Activated B cell treated with CpG ODN at 0.5 μM for 24 hours (primary cell): ENCODE results near the gene SLC52A3. TPM values are rescaled to one million over a fixed set of nuclear protein-coding genes. Genes with fewer than 3 reads are reported as not detected.

Experiments
- ATAC-seq: fragments of 200-7000 bp; cut with Tn5 transposase; one replicate; pipeline ENCODE4 v1.10.0; 2021; ENCODE audit warnings: low read depth, mild to moderate bottlenecking, moderate library complexity
- CTCF ChIA-PET: fragments of 350-600 bp; sonication (Branson Sonifier 250); formaldehyde crosslinking; loops from one replicate; lab custom pipeline; 2021; ENCODE audit warnings: antibody characterized with exemption; lab: Charles Lee
- POLR2A ChIA-PET: fragments of 350-600 bp; sonication (Branson Sonifier 250); formaldehyde crosslinking; loops from one replicate; lab custom pipeline; 2021; ENCODE audit warnings: antibody characterized with exemption; lab: Charles Lee
- DNase-seq: peaks from one replicate; pipeline ENCODE4 v3.0.0; 2022
- H3K27ac Mint-ChIP-seq: one replicate; pipeline ENCODE4 v1.8.0; 2020; ENCODE audit warnings: mixed read lengths
- H3K27me3 Mint-ChIP-seq: one replicate; pipeline ENCODE4 v1.8.0; 2021; ENCODE audit warnings: mixed read lengths
- H3K36me3 Mint-ChIP-seq: one replicate; pipeline ENCODE4 v1.8.0; 2021; ENCODE audit warnings: low read depth, mixed read lengths
- H3K4me1 Mint-ChIP-seq: one replicate; pipeline ENCODE4 v1.8.0; 2021; ENCODE audit warnings: mixed read lengths
- H3K4me3 Mint-ChIP-seq: one replicate; pipeline ENCODE4 v1.8.0; 2020; ENCODE audit warnings: mild to moderate bottlenecking, mixed read lengths
- H3K9me3 Mint-ChIP-seq: one replicate; pipeline ENCODE4 v1.8.0; 2020; ENCODE audit warnings: mixed read lengths
- CTCF ChIP-seq: fragments of 200-600 bp; IDR thresholded peaks from one replicate; pipeline ENCODE4 v1.8.0; 2022; ENCODE audit warnings: antibody characterized with exemption, mild to moderate bottlenecking
- intact Hi-C: fragments of 100-400 bp; cut with micrococcal nuclease; formaldehyde crosslinking; loops from one replicate; pipeline ENCODE4 v1.15.1; 2024
- total RNA-seq: library from RNA; stranded (reverse); gene quantifications from 2 replicates; pipeline ENCODE4 v1.2.3, GENCODE V29; 2022

SLC52A3 gene
- total RNA-seq, 1 donor from 2014 or later, result not detected

GRCh38 chr20:791056-791455 lies 22.8 kb upstream of the SLC52A3 start:
- ChIA-PET CTCF (no interaction called here), POLR2A (interaction anchor here (0.6 kb wide), 1 partner anchor 82 kb away, joined by 7 read pairs; no protein-coding TSS in a partner anchor)
- Mint-ChIP-seq H3K4me1 (no peaks in the 10 kb centered on the region), H3K27me3 (peaks cover 31% of the 10 kb centered on the region), H3K4me3 (no peak overlapping the region), H3K36me3 (no peaks in the 10 kb centered on the region), H3K27ac (no peak overlapping the region), H3K9me3 (peaks cover 7% of the 10 kb centered on the region)
- intact Hi-C loops, result no loop called here
- no peak for ATAC-seq
- DNase-seq, result no peak
- TF ChIP-seq CTCF, result no peak

GRCh38 chr20:787825-788224 lies 19.5 kb upstream of the SLC52A3 start:
- DNase-seq (no peak), ATAC-seq (no peak)
- CTCF ChIA-PET, result no interaction called here
- no peak overlapping the region for H3K4me3 Mint-ChIP-seq
- POLR2A ChIA-PET, result no interaction called here
- peaks cover 25% of the 10 kb centered on the region for H3K27me3 Mint-ChIP-seq
- TF ChIP-seq CTCF, result no peak
- H3K27ac Mint-ChIP-seq, result no peak overlapping the region
- intact Hi-C loops, result no loop called here
- H3K4me1 Mint-ChIP-seq, result no peaks in the 10 kb centered on the region
- H3K9me3 Mint-ChIP-seq, result peaks cover 20% of the 10 kb centered on the region
- no peaks in the 10 kb centered on the region for H3K36me3 Mint-ChIP-seq

- DNase-seq, result no peak
- no peak for ATAC-seq
- no peak for TF ChIP-seq CTCF
- peaks cover 13% of the 10 kb centered on the region for H3K9me3 Mint-ChIP-seq
- intact Hi-C loops, result no loop called here
- ChIA-PET CTCF (no interaction called here), POLR2A (no interaction called here)
- H3K4me1 Mint-ChIP-seq, result no peaks in the 10 kb centered on the region
- H3K27ac Mint-ChIP-seq, result no peak overlapping the region
- peaks cover 9% of the 10 kb centered on the region for H3K27me3 Mint-ChIP-seq
- no peak overlapping the region for H3K4me3 Mint-ChIP-seq
- H3K36me3 Mint-ChIP-seq, result no peaks in the 10 kb centered on the region
Measured at GRCh38 chr20:779771-780170, 11.5 kb upstream of the SLC52A3 start.

GRCh38 chr20:776165-776564 lies 7.9 kb upstream of the SLC52A3 start:
- no peaks in the 10 kb centered on the region for H3K9me3 Mint-ChIP-seq
- ChIA-PET POLR2A (no interaction called here), CTCF (no interaction called here)
- TF ChIP-seq CTCF, result no peak
- no peaks in the 10 kb centered on the region for H3K4me1 Mint-ChIP-seq
- intact Hi-C loops, result no loop called here
- H3K36me3 Mint-ChIP-seq, result no peaks in the 10 kb centered on the region
- H3K27me3 Mint-ChIP-seq, result peaks cover 9% of the 10 kb centered on the region
- H3K4me3 Mint-ChIP-seq, result no peak overlapping the region
- H3K27ac Mint-ChIP-seq, result no peak overlapping the region
- no peak for DNase-seq
- no peak for ATAC-seq

- H3K36me3 Mint-ChIP-seq, result no peaks in the 10 kb centered on the region
- ATAC-seq, result no peak
- CTCF ChIA-PET, result no interaction called here
- no peak overlapping the region for H3K4me3 Mint-ChIP-seq
- DNase-seq, result no peak
- no peak overlapping the region for H3K27ac Mint-ChIP-seq
- H3K4me1 Mint-ChIP-seq, result no peaks in the 10 kb centered on the region
- TF ChIP-seq CTCF, result no peak
- POLR2A ChIA-PET, result no interaction called here
- H3K9me3 Mint-ChIP-seq, result peaks cover 1% of the 10 kb centered on the region
- peaks cover 14% of the 10 kb centered on the region for H3K27me3 Mint-ChIP-seq
- intact Hi-C loops, result no loop called here
Measured at GRCh38 chr20:775679-776135, 7.4 kb upstream of the SLC52A3 start.
